Cardiac muscle cell (in vitro differentiated cells and primary cell): ENCODE measurements around the gene BROX. TPM values are rescaled to one million over a fixed set of nuclear protein-coding genes. Genes with fewer than 3 reads are reported as not detected.

Experiments used
- DNase-seq, 2 donors: peaks; one replicate each; pipeline versions ENCODE4 v3.0.0 to v3.0.0-alpha.2; 2010 to 2017; ENCODE audit warnings: low read depth in 1 of 2, low spot score in 1 of 2
- H3K27ac ChIP-seq: fragments of 200-600 bp; sonication (generic); 2 replicates; pipeline ENCODE4 v1.5.1; 2016
- H3K27me3 ChIP-seq: fragments of 200-600 bp; sonication (generic); 2 replicates; pipeline ENCODE4 v1.6.0; 2016; ENCODE audit warnings: control low read depth
- H3K36me3 ChIP-seq: fragments of 200-600 bp; sonication (generic); 2 replicates; pipeline ENCODE4 v1.5.1; 2016; ENCODE audit warnings: control low read depth
- H3K4me1 ChIP-seq: fragments of 200-600 bp; sonication (generic); 2 replicates; pipeline ENCODE4 v1.8.1; 2017; ENCODE audit warnings: low read depth, mild to moderate bottlenecking, mixed run types
- H3K4me3 ChIP-seq: fragments of 200-600 bp; sonication (generic); 2 replicates; pipeline ENCODE4 v1.5.1; 2016; ENCODE audit warnings: mild to moderate bottlenecking
- H3K9me3 ChIP-seq: fragments of 200-600 bp; sonication (generic); 2 replicates; pipeline ENCODE4 v1.5.1; 2017; ENCODE audit warnings: low read depth, mild to moderate bottlenecking, control low read depth
- polyA plus RNA-seq: library from polyadenylated mRNA; unstranded; fragments of >200 nt; fragmentation: Nextera tagmentation; extraction: Ambion mirVana; gene quantifications from 2 replicates; pipeline ENCODE4 v1.2.1, GENCODE V29; 2016
- total RNA-seq: library from RNA; depleted of rRNA; stranded (reverse); fragments of >200 nt; gene quantifications from 2 replicates; pipeline ENCODE4 v1.2.3, GENCODE V29; 2016
- TF ChIP-seq, protein P1 (sequence below): IDR thresholded peaks from 2 replicates; pipeline ENCODE4 v1.5.1; 2012; ENCODE audit warnings: low read depth, mild to moderate bottlenecking, low read length

BROX gene
- total and polyA plus RNA-seq, 2 experiments from 2014 or later: 16.3 to 26.6 TPM

DNA sequence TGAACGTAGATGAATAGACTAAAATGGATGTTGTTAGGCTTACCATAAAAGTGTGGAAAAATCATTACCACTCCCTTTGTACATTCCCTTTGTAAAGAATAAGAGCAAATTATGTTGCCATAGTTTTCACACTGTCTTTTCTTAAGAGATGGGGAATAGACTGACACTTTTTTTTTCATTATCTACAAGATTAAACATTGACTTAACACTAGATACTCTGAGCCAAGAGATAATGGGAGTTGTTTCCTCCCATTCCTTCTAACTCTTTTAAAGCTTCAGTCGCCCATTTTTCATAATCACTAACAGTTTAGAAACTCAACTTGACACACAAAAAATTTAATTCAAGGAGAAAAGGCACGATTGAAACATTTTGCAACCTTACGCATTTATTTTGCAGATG, 10.2 kb upstream of the BROX start:
- Histone ChIP-seq H3K27ac (no peak overlapping the region), H3K4me1 (no peaks in the 10 kb centered on the region), H3K4me3 (no peak overlapping the region), H3K27me3 (no peaks in the 10 kb centered on the region), H3K9me3 (no peaks in the 10 kb centered on the region), H3K36me3 (peaks cover 17% of the 10 kb centered on the region)
- TF ChIP-seq, protein P1, sequence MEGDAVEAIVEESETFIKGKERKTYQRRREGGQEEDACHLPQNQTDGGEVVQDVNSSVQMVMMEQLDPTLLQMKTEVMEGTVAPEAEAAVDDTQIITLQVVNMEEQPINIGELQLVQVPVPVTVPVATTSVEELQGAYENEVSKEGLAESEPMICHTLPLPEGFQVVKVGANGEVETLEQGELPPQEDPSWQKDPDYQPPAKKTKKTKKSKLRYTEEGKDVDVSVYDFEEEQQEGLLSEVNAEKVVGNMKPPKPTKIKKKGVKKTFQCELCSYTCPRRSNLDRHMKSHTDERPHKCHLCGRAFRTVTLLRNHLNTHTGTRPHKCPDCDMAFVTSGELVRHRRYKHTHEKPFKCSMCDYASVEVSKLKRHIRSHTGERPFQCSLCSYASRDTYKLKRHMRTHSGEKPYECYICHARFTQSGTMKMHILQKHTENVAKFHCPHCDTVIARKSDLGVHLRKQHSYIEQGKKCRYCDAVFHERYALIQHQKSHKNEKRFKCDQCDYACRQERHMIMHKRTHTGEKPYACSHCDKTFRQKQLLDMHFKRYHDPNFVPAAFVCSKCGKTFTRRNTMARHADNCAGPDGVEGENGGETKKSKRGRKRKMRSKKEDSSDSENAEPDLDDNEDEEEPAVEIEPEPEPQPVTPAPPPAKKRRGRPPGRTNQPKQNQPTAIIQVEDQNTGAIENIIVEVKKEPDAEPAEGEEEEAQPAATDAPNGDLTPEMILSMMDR: no peak
- DNase-seq: no peak

DNA sequence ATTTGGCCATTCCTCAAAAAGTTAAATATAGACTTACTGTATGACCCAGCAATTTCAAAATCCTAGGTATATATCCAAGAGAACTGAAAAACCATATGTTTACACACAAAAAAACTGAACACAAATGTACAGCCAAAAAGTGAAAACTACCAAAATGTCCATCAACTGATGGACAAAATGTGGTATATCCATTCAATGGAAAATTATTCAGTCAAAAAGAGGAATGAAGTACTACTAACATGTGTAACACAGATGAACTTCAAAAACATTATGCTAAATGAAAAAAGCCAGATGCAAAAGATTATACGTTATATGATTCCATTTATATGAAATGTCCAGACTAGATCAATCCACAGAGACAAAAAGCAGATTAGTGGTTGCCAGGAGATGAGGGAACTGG, 8.1 kb upstream of the BROX start:
- Histone ChIP-seq H3K9me3 (no peaks in the 10 kb centered on the region), H3K4me1 (no peaks in the 10 kb centered on the region), H3K4me3 (no peak overlapping the region), H3K27ac (no peak overlapping the region), H3K36me3 (peaks cover 13% of the 10 kb centered on the region), H3K27me3 (no peaks in the 10 kb centered on the region)
- no peak for DNase-seq
- TF ChIP-seq, protein P1: no peak

DNA sequence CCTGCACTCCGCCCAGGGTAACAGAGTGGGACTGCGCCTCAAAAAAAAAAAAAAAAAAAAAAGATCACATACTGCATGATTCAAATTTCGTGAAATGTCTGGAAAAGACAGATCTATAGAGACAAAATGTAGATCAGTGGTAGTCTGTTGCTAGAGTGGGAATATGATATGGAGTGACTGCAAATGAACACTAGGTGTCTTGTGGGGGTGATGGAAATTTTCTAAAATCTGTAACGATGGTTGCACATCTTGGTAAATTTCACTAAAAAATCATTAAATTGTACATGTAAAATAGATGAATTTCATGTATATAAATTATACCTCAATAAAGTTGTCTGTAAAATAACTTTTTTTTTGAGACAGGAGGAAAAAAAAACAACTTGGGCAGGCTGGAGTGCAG, 5.5 kb upstream of the BROX start:
- TF ChIP-seq, protein P1: peak; percentile 18
- no peaks in the 10 kb centered on the region for H3K27me3 ChIP-seq
- H3K36me3 ChIP-seq: peaks cover 11% of the 10 kb centered on the region
- peaks cover 4% of the 10 kb centered on the region for H3K4me1 ChIP-seq
- H3K4me3 ChIP-seq: no peak overlapping the region
- DNase-seq: no peak
- H3K9me3 ChIP-seq: no peaks in the 10 kb centered on the region
- H3K27ac ChIP-seq: no peak overlapping the region

DNA sequence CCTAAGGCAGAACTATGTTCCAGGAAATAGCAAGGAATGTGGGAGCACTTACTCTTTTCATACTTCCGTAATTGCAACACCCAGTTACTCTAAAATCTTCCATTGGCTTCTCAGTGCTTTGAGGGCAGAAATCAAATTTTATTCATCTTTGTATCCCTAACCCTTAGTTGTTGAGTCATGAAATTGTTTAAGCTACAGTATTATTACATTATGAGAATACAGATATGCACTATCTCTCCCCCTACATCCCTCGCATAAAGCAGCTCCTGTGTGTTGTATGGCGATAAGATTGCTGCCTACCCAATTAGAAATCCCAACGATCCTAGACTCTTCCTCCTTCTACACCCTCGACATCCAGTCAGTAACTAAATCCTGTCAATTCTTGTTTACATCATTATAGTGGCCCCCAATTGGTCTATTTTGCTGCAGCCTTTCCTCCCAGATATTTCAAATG, 2.6 kb upstream of the BROX start:
- TF ChIP-seq, protein P1: no peak
- Histone ChIP-seq H3K27me3 (no peaks in the 10 kb centered on the region), H3K27ac (no peak overlapping the region), H3K4me1 (peaks cover 4% of the 10 kb centered on the region), H3K36me3 (no peaks in the 10 kb centered on the region), H3K4me3 (no peak overlapping the region), H3K9me3 (no peaks in the 10 kb centered on the region)
- DNase-seq: peak in 1 of 2 donors; percentile 49

DNA sequence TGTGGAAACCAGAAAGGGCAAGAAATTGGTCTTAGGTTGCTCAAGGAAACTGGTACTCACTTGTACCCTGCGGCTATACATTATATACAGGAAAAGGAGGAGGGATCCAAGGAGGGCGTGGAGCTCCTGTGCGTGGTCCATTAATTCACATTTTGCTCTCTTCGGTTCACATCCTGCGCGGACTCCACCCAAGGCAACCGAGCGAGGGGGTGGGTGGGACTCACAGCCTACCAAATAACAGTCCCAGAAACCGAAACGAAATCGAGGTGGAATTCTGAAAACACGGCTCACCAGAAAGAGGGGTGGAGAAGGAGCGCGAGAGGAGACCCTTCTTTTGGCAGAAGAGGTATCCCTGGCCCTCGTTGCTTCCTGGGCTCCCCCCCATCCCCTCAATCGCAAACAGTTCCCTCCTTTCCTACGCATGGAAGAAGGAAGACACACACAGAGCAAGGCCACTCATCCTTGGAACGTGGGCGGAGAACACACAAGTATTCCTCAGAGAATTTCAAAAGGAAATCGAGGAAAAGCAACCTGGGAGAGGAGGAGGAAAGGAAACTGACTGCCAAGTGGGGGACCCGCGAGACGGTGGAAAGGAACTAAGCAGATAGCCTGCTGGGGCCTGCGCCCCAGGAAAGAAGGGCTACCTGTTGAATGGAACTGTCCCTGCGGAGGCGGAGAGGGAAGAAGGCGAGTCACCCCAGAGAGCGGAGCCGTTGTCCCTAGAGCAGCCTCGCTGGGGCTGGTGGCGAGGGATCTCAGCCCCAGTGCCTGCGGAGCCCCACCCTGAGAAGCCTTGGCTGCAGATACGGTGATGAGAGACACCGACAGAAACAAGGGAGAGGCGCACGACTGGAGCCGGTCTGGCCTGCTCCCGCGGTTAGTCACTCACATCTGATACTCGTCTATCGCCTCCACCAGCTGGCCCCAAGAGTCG, 778 bp upstream of the BROX start:
- peaks cover 3% of the 10 kb centered on the region for H3K36me3 ChIP-seq
- H3K4me1 ChIP-seq: peaks cover 4% of the 10 kb centered on the region
- peak overlapping the region; percentile 88 for H3K4me3 ChIP-seq
- peak; percentile 57 to 65 for DNase-seq
- TF ChIP-seq, protein P1: no peak
- H3K27me3 ChIP-seq: no peaks in the 10 kb centered on the region
- H3K27ac ChIP-seq: peak overlapping the region; percentile 95
- no peaks in the 10 kb centered on the region for H3K9me3 ChIP-seq
